Fibroblast of villous mesenchyme (primary cell): ENCODE measurements around the gene KAZN. TPM values are rescaled to one million over a fixed set of nuclear protein-coding genes. Genes with fewer than 3 reads are reported as not detected.

Experiments used
- DNase-seq: peaks from one replicate; pipeline ENCODE4 v3.0.0-alpha.2; 2010; ENCODE audit warnings: low read depth
- H3K4me3 ChIP-seq: 2 replicates; pipeline ENCODE4 v1.5.1; 2011; ENCODE audit warnings: low read depth, mild to moderate bottlenecking, low read length
- CTCF ChIP-seq: IDR thresholded peaks from 2 replicates; pipeline ENCODE4 v1.5.1; 2012; ENCODE audit warnings: low read depth, mild to moderate bottlenecking, low read length; ENCODE audit not compliant: insufficient read depth
- total RNA-seq: library from RNA; depleted of rRNA; stranded (reverse); fragments of >200 nt; gene quantifications from 2 replicates; pipeline ENCODE4 v1.2.3, GENCODE V29; 2012

Gene KAZN
- total RNA-seq, 1 donor: 8.6 TPM

GRCh38 chr1:14681182-14681581, 82.7 kb downstream of the KAZN start:
- no peak for TF ChIP-seq CTCF
- no peak overlapping the region for H3K4me3 ChIP-seq
- no peak for DNase-seq

- no peak for TF ChIP-seq CTCF
- peak; percentile 9 for DNase-seq
- H3K4me3 ChIP-seq: no peak overlapping the region
Observed at GRCh38 chr1:14682941-14683621, 84.6 kb downstream of the KAZN start.

- no peak overlapping the region for H3K4me3 ChIP-seq
- DNase-seq: no peak
- TF ChIP-seq CTCF: no peak
Observed at GRCh38 chr1:14685078-14685477, 86.6 kb downstream of the KAZN start.

GRCh38 chr1:14686701-14687100, 88.2 kb downstream of the KAZN start:
- no peak overlapping the region for H3K4me3 ChIP-seq
- no peak for TF ChIP-seq CTCF
- DNase-seq: no peak

GRCh38 chr1:14687147-14687546, 88.7 kb downstream of the KAZN start:
- DNase-seq: no peak
- TF ChIP-seq CTCF: no peak
- H3K4me3 ChIP-seq: no peak overlapping the region

- H3K4me3 ChIP-seq: no peak overlapping the region
- TF ChIP-seq CTCF: no peak
- DNase-seq: peak; percentile 6
Observed at GRCh38 chr1:14689996-14690615, 91.6 kb downstream of the KAZN start.
